AG10803 (cell line): ENCODE measurements around the gene ARFGAP2.

Source experiments
- DNase-seq: peaks from one replicate; pipeline ENCODE4 v3.0.0; 2010; ENCODE audit warnings: low read depth
- H3K4me3 ChIP-seq: 2 replicates; pipeline ENCODE4 v1.5.1; 2011; ENCODE audit warnings: mild to moderate bottlenecking, low read length, control low read depth
- TF ChIP-seq, protein P1 (sequence below): conservative IDR thresholded peaks from 2 replicates; pipeline ENCODE4 v1.5.1; 2011; ENCODE audit warnings: mild to moderate bottlenecking, low read length, control low read depth, inconsistent platforms

Gene ARFGAP2

GRCh38 chr11:47160753-47161133, 15.9 kb downstream of the ARFGAP2 start:
- TF ChIP-seq, protein P1, sequence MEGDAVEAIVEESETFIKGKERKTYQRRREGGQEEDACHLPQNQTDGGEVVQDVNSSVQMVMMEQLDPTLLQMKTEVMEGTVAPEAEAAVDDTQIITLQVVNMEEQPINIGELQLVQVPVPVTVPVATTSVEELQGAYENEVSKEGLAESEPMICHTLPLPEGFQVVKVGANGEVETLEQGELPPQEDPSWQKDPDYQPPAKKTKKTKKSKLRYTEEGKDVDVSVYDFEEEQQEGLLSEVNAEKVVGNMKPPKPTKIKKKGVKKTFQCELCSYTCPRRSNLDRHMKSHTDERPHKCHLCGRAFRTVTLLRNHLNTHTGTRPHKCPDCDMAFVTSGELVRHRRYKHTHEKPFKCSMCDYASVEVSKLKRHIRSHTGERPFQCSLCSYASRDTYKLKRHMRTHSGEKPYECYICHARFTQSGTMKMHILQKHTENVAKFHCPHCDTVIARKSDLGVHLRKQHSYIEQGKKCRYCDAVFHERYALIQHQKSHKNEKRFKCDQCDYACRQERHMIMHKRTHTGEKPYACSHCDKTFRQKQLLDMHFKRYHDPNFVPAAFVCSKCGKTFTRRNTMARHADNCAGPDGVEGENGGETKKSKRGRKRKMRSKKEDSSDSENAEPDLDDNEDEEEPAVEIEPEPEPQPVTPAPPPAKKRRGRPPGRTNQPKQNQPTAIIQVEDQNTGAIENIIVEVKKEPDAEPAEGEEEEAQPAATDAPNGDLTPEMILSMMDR, result no peak
- no peak for DNase-seq
- H3K4me3 ChIP-seq, result no peak overlapping the region

GRCh38 chr11:47158242-47158641, 18.4 kb downstream of the ARFGAP2 start:
- H3K4me3 ChIP-seq, result no peak overlapping the region
- DNase-seq, result no peak
- TF ChIP-seq, protein P1, result no peak

GRCh38 chr11:47157805-47158204, 18.9 kb downstream of the ARFGAP2 start:
- TF ChIP-seq, protein P1, result no peak
- no peak overlapping the region for H3K4me3 ChIP-seq
- DNase-seq, result no peak

GRCh38 chr11:47156951-47157350, 19.7 kb downstream of the ARFGAP2 start:
- DNase-seq, result no peak
- TF ChIP-seq, protein P1, result no peak
- no peak overlapping the region for H3K4me3 ChIP-seq

DNA sequence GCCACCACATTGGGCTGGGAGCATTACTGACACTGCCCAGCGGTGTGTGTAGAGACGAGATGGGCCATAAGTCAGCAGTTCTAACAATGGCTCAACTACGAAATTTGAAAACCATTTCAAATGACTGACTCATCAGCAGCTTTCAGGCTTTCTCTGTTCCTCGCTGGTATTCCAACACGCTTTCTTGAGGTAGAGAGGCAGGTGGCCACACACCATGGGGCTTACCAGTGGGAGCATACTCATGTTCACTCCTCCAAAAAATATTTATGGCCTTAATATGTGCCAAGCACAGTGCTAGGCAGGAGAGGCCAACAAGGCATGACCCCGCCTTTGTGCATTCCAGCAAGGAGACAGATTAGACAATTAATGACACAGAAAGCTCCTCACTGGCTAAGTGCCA, 20.3 kb downstream of the ARFGAP2 start:
- TF ChIP-seq, protein P1, result no peak
- H3K4me3 ChIP-seq, result no peak overlapping the region
- no peak for DNase-seq

- TF ChIP-seq, protein P1, result no peak
- DNase-seq, result no peak
- H3K4me3 ChIP-seq, result no peak overlapping the region
Measured at GRCh38 chr11:47155879-47156278, 20.8 kb downstream of the ARFGAP2 start.

DNA sequence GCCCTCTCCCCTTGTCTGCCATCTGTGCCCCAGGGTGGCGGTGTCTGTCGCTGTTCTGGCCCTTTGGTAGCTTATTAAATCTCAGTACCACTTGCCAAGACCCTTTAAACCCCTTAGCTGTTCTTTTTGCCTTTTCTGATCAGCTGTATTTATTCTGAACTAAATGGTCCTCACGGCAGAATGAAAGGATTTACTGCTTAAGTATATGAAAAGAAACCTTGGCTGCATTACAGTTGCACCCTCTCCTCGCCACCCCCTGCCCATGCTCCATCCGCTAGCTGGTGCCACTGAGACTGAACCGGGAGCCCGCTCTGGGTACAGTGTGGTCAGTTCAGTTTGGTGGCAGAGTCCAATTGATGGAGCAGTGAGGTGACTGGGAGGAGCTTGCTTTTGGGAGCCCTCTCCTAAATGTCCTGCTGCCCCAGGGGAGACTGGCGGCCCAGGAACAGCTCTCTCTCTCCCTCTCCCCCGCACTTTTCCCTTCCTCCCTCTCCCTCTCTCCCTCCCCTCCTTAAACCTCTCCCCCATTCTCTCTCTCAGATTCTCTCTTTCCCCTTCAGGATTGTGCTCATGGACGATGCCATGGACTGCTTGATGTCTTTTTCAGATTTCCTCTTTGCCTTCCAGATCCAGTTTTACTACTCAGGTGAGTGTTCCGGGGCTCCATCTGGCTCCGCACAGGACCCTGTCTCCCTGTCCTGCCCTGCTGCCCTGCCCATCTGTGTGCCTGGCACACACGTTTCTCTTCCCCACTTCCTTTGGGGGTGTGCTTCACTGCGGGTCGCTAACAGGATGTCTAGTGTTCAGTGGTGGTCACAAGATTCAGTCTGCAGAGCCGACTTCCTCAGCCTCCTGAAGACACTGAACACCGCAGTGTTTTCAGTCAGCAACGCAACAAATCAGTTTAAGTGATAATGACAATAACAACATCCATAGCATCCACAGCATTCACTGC, 21.8 kb downstream of the ARFGAP2 start:
- no peak overlapping the region for H3K4me3 ChIP-seq
- TF ChIP-seq, protein P1, result no peak
- no peak for DNase-seq
